Measurements from ENCODE around the gene TACR1.

The TACR1 gene

GRCh38 chr2:75139171-75139570 is 60.1 kb downstream of the TACR1 start:
- DNase-seq: no peak

GRCh38 chr2:75138528-75138927 is 60.8 kb downstream of the TACR1 start:
- DNase-seq: no peak

GRCh38 chr2:75135776-75136400 is 63.4 kb downstream of the TACR1 start:
- DNase-seq: no peak

GRCh38 chr2:75134860-75135259 is 64.5 kb downstream of the TACR1 start:
- DNase-seq: no peak

DNA sequence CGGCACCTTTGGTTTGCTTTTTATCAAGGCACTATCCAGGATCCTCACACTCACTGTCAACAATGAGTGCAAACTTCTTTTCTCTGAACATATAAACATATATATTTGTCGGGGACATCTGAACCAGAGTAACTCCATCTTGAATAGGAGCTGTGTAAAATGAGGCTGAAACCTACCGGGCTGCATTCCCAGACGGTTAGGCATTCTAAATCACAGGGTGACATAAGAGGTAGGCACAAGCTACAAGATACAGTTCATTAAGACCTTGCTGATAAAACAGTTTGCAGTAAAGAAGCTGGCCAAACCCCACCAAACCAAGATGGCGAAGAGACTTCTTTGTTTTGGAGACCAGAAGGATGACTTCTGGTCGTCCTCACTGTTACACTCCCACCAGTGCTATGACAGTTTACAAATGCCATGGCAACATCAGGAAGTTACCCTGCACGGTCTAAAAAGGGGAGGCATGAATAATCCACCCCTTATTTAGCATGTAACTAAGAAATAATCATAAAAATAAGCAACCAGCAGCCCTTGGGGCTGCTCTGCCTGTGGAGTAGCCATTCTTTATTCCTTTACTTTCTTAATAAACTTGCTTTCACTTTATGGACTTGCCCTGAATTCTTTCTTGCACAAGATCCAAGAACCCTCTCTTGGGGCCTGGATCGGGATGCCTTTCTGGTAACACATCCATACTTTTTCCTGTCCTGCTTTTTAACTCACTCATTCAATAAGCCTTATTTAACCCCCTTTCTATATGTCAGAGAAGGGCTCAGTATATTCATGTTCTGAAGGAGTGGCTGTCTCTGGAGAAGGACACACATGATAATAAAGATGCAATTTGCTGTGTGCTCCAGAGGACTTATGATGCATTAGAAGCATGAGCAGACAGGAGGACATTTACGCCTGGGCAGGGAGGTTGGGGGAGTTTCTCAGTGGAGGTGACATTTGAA is 65.4 kb downstream of the TACR1 start:
- DNase-seq: no peak

GRCh38 chr2:75130171-75130570 is 69.1 kb downstream of the TACR1 start:
- no peak for DNase-seq

- no peak for DNase-seq
These were observed 75.4 kb downstream of the TACR1 start for GRCh38 chr2:75123876-75124275.

DNA sequence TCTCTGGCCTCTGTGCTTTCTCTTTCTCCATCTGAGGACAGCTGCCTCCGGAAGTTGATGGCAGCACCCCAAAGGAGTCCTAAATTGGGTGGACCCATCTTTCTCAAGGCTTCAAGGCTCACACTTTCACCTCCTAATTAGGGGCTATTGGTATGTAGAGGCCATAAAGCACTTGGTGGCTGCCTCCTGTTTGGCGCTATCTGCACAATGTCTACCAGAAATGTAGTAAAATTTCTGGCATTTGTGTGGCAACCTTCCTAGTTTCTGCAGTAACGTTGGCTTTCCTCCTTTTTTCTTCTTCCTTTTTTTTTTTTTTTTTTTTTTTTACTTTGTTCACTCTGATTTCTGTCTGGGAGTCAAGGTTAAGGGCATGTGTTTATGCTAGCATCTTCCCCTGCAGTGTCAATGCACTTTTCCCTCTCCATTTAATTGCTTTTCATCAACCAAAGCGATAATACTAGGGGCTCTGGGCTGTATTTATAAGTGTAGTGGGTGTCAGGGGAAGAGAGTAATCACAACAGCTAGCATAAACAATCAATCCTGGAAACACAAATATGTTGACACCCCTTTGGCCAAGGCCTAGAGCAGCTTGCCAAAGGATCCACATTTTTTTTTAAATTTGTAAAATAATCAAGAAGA is 86.0 kb downstream of the TACR1 start:
- DNase-seq: no peak

GRCh38 chr2:75108937-75109482 is 90.3 kb downstream of the TACR1 start:
- no peak for DNase-seq

- no peak for DNase-seq
These were observed 97.3 kb downstream of the TACR1 start for GRCh38 chr2:75102011-75102410.

- no peak for DNase-seq
These were observed 98.5 kb downstream of the TACR1 start for GRCh38 chr2:75100801-75101151.

DNA sequence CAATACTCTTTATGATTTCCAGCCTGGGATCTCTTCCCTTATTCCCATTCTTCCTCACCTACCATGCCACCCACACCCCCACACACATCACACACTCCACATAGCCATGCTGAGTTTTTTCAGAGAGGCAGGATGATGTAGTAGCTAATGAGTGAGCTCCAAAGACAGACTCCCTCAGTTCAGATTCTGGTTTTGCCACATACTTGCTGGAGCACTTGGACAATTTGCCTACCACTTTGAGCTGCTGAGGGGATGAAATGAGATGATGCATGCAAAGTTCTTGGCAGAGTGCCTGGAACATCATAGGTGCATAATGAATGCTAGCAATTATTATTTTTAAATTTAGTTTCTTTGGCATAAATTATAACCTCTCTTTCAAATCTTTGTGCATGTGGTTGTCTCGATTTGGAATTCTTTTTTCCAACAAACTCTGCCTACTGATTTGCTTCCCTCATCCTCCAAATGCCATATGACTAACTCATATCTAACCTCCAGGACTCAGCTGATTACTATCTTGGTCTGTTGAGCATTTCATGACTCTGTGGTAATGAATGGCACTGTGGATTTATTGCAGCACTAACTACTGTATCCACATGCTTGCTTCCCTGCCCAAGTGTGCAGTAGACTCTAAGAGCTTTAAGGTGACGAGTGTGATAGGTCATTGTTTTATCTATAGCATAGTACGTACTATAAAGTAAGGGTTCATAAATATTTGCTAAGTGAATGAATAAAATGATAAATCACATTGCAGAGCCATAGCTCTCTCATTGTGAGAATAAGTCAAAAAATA is 99.1 kb downstream of the TACR1 start:
- no peak for DNase-seq

DNA sequence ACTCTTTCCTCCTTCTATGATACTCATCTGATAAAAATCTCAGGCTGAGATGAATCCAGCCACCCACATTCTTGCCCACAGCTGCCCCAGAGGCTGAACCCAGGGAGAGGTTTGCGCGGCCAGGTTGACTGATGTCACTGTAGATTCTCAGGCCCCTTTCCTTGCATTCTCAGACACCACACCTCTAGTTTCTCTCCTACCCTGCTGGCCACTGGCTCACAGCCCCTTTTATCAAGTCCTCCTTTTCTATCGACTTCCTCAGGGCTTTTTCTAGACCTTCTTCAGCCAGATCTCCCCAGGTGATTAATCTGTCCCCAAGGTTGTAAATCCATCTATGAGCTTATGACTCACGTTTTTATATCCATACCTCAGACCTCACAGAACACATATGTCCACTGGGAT is 99.8 kb downstream of the TACR1 start:
- no peak for DNase-seq

- DNase-seq: no peak
These were observed 100.5 kb downstream of the TACR1 start for GRCh38 chr2:75098856-75099255.

DNA sequence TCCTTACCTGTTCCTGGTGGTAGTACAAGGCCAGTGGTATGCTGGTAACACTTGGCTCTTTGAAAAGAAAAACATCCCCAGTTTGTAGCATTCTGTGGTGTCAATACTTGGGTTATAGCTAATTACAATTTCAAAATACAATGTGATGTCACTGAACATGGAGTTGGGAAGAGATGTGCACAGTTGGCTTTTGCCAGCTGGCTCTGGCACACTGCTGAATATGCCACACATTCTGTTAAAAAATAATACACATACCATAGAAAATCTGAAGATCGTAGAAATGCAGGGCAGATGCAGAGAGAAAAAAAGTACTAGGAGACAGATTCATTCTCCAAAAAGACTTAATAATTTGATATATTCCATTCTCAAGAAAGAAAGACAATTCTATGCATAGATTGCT is 101.5 kb downstream of the TACR1 start:
- DNase-seq: no peak

- DNase-seq: no peak
These were observed 104.9 kb downstream of the TACR1 start for GRCh38 chr2:75094405-75094804.

DNA sequence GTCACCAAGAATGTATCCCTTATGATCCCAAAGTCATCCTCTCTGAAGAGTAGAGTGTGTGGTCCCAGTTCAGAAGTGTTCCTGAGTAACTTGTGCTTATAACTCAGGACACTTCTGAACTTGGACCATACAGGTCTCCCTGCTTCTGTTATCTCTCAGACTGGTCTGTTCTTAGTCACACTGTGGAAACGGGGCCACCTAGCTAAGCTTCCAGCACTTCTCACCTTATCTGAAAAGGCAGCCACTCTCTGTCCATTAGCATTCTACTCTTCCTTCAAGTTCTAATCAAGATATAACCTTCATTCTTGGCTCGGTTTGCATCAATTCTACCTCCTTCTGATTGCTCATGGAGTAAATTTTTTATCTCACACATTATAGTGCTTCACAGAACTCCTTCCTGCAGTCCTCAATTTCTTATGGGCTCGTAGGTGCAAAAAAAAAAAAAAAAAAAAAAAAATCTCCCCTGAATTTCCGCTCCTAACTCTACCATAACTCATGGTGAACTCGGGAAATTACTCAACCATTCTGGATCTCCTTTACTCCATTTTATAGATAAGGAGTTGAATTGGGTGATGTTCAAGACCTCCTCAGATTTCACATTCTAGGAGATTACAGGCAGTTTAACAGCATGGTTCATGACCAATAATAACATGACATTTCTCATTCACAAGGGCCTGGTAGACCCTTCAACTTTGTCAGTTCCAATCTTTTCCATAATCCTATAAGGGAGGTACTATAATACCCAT is 108.4 kb downstream of the TACR1 start:
- DNase-seq: no peak

GRCh38 chr2:75089471-75089870 is 109.8 kb downstream of the TACR1 start:
- DNase-seq: no peak

GRCh38 chr2:75088791-75089190 is 110.5 kb downstream of the TACR1 start:
- no peak for DNase-seq

DNA sequence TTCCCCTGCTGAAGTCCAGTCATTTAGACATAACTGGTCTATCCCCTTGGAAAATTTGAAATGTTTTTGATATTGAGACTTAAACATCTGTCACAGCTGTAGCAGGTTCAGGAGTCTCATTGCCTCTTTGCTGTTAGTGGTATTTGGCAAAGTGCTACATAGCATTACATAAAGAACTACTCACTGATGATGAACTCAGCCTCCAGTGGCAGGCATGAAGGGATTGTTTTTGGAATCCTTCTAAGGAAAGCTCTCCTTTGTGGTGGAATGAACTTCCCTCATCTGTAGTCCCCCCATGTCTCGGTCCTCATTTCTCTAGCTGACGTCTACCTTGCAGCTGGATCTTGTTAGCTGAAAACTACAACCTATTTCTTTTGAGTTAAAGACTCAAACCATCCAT is 111.6 kb downstream of the TACR1 start:
- DNase-seq: no peak

GRCh38 chr2:75079575-75079974 is 119.7 kb downstream of the TACR1 start:
- no peak for DNase-seq

DNA sequence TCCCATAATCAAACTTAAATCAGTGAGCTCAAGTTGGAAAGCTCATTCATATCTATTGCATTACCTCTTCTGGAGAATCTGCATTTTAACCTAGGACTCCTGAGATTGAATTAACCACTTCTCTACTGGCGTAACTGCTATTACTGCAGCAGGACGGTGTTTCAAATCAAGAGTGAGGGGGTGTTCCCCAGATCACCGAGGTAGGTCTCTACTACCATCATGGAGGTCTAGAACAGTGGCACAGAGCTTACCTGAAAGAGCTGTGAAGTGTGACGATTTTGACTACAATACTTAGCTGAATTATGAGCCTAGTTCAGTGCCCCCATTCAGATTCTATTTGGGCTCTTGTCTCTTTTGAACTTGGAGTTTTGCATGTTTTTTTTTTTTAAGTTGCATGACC is 121.4 kb downstream of the TACR1 start:
- DNase-seq: no peak

All from CD4-positive, alpha-beta T cell treated with Interleukin-21 for 1 hour (primary cell).